ENCODE data around the gene KRTAP13-2.
A peak's percentile ranks its signal among the peaks of the same experiment; 100 is the strongest.

The KRTAP13-2 gene

DNA sequence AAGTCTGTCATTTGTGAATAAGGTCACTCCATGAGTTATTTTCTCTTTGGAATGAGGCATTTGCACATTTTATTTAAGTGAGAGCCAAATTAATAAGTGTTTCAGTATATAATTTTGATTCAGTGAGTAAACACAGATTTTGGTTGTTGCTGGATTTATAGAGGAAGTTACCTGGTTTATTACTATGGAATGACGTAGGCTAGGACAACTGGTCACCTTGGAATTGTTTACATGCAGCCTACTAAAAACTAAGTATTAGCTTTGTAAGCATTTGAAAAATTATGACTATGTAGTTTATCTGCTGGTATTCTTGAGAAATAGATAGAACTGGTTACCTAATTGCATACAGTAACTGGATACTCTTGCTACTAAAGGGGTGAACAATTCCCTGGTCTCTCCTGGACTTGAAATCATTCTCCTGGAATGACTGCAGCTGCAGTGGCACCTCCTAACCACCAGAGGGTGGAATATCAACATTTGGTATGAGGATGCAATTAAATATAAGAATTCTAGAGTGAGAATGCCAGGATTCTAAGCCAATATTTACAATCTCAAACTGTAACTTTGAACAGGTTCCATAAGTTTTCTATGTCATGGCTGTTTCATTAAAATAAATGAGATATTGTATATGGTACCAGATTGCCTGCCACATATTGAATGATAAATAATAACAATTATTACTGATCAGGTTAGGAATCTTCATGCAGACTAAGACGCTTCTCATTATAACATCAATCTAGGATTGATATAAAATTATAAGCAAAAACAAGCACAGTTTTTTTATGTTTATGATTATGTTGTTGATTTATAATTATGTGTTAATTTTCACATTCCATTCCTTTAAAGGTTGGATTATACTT lies 31.1 kb downstream of the KRTAP13-2 start:
- no peak for DNase-seq (ENCODE audit: extremely low read depth, low read depth)
- peak; percentile 60 for TF ChIP-seq CTCF (IDR thresholded peaks at IDR 0.05; ENCODE audit: low read depth, low read length, missing control alignments)
- no peak overlapping the region for H3K4me3 ChIP-seq (replicated peaks; ENCODE audit: low read depth, low read length)

GRCh38 chr21:30338717-30339116 lies 33.4 kb downstream of the KRTAP13-2 start:
- H3K4me3 ChIP-seq (replicated peaks; ENCODE audit: low read depth, low read length), result no peak overlapping the region
- DNase-seq (ENCODE audit: extremely low read depth, low read depth), result no peak
- no peak for TF ChIP-seq CTCF (IDR thresholded peaks at IDR 0.05; ENCODE audit: low read depth, low read length, missing control alignments)

DNA sequence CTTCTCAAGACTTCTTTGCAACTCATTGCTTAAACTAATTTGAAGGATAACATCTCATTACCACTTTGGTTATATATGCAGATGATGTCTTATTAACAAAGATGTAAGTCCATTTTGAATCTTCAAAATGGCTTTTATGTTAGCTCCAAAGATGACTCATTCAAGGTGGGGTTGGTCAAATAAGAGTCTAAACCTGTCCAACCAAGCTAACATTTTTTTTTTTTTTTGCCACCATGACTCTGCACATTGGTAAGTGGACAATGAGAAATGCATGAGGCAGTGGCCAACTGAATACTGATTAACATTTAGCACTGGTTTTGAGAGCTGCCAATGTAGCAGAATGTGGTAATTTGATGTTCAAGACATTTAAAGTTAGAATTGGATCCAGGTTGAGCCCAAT lies 34.3 kb downstream of the KRTAP13-2 start:
- TF ChIP-seq CTCF (IDR thresholded peaks at IDR 0.05; ENCODE audit: low read depth, low read length, missing control alignments), result no peak
- H3K4me3 ChIP-seq (replicated peaks; ENCODE audit: low read depth, low read length), result no peak overlapping the region

GRCh38 chr21:30337276-30337744 lies 34.8 kb downstream of the KRTAP13-2 start, which contains the start of gene KRTAP27-1:
KRTAP27-1 (minus strand) TSS chr21:30337694; CDS start chr21:30337668, 26 bp downstream.
- DNase-seq (ENCODE audit: extremely low read depth, low read depth), result no peak
- H3K4me3 ChIP-seq (replicated peaks; ENCODE audit: low read depth, low read length), result no peak within 1 kb of the TSS
- TF ChIP-seq CTCF (IDR thresholded peaks at IDR 0.05; ENCODE audit: low read depth, low read length, missing control alignments), result no peak

More for the DNA sequence above, 34.3 kb downstream of the KRTAP13-2 start:
- no peak for DNase-seq (ENCODE audit: extremely low read depth, low read depth)

DNA sequence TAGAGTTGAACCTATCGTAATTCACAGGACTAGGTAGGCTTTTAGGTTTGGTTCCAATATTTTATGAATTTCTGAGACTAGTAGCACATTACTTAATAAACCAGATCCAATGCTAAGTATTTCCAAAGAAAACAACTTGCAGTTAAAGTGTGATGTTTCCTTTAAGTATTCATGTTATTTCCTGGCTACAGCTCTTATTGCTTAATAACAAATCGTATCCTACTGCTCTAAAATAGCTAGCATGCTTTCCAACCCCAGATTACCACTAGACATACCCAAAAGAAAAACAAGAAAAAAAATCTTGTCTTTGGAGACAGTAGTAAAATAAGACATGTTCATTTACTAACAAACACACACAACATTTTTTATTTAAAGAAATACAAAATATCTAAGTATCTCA lies 35.5 kb downstream of the KRTAP13-2 start:
- H3K4me3 ChIP-seq (replicated peaks; ENCODE audit: low read depth, low read length), result no peak overlapping the region
- DNase-seq (ENCODE audit: extremely low read depth, low read depth), result no peak
- no peak for TF ChIP-seq CTCF (IDR thresholded peaks at IDR 0.05; ENCODE audit: low read depth, low read length, missing control alignments)

GRCh38 chr21:30333736-30334135 lies 38.3 kb downstream of the KRTAP13-2 start:
- no peak for TF ChIP-seq CTCF (IDR thresholded peaks at IDR 0.05; ENCODE audit: low read depth, low read length, missing control alignments)
- H3K4me3 ChIP-seq (replicated peaks; ENCODE audit: low read depth, low read length), result no peak overlapping the region
- DNase-seq (ENCODE audit: extremely low read depth, low read depth), result no peak
